Neural progenitor cell (in vitro differentiated cells): ENCODE results near the gene ACSS3.

Experiments used
- EZH2 ChIP-seq: fragments of 200-600 bp; sonication (generic); IDR thresholded peaks from 2 replicates; pipeline ENCODE4 v1.6.1; 2017; ENCODE audit warnings: antibody characterized with exemption, mild to moderate bottlenecking, moderate library complexity
- EZH2phosphoT487 ChIP-seq: fragments of 200-600 bp; sonication (generic); IDR thresholded peaks from 2 replicates; pipeline ENCODE4 v1.6.1; 2017; ENCODE audit warnings: antibody characterized with exemption
- TF ChIP-seq, protein P1 (sequence below): fragments of 200-600 bp; sonication (generic); IDR thresholded peaks from 2 replicates; pipeline ENCODE4 v1.5.1; 2017; ENCODE audit warnings: antibody characterized with exemption, mild to moderate bottlenecking

DNA sequence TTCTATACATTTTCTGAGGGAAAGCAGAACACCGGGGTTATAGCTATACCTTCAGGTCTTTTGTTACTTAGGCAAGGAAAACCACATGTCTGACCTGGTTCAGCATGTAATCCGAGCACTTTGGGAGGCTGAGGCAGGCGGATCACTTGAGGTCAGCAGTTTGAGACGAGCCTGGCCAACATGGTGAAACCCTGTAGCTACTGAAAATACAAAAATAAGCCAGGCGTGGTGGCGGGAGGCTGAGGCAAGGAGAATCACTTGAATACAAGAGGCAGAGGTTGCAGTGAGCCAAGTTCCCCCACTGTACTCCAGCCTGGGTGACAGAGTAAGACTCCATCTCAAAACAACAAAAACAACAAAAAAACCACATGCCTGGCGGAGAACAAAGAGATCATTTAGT, 177.6 kb downstream of the ACSS3 start:
- TF ChIP-seq, protein P1, sequence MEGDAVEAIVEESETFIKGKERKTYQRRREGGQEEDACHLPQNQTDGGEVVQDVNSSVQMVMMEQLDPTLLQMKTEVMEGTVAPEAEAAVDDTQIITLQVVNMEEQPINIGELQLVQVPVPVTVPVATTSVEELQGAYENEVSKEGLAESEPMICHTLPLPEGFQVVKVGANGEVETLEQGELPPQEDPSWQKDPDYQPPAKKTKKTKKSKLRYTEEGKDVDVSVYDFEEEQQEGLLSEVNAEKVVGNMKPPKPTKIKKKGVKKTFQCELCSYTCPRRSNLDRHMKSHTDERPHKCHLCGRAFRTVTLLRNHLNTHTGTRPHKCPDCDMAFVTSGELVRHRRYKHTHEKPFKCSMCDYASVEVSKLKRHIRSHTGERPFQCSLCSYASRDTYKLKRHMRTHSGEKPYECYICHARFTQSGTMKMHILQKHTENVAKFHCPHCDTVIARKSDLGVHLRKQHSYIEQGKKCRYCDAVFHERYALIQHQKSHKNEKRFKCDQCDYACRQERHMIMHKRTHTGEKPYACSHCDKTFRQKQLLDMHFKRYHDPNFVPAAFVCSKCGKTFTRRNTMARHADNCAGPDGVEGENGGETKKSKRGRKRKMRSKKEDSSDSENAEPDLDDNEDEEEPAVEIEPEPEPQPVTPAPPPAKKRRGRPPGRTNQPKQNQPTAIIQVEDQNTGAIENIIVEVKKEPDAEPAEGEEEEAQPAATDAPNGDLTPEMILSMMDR: no peak
- TF ChIP-seq EZH2 (no peak), EZH2phosphoT487 (no peak)
